Measurements from ENCODE around the gene BAMBI. TPM values are rescaled to one million over a fixed set of nuclear protein-coding genes. Genes with fewer than 3 reads are reported as not detected.

The BAMBI gene
- total RNA-seq, 1 donor from 2014 or later = 10.9 TPM

- Mint-ChIP-seq H3K36me3 (ENCODE audit: low read depth) (no peaks in the 10 kb centered on the region), H3K27ac (ENCODE audit: unreplicated experiment) (no peak overlapping the region), H3K4me1 (ENCODE audit: low read depth) (peaks cover 28% of the 10 kb centered on the region), H3K4me3 (ENCODE audit: unreplicated experiment) (no peak overlapping the region), H3K27me3 (ENCODE audit: low read depth) (peaks cover 2% of the 10 kb centered on the region), H3K9me3 (ENCODE audit: low read depth) (no peaks in the 10 kb centered on the region)
- TF ChIP-seq, protein P1, sequence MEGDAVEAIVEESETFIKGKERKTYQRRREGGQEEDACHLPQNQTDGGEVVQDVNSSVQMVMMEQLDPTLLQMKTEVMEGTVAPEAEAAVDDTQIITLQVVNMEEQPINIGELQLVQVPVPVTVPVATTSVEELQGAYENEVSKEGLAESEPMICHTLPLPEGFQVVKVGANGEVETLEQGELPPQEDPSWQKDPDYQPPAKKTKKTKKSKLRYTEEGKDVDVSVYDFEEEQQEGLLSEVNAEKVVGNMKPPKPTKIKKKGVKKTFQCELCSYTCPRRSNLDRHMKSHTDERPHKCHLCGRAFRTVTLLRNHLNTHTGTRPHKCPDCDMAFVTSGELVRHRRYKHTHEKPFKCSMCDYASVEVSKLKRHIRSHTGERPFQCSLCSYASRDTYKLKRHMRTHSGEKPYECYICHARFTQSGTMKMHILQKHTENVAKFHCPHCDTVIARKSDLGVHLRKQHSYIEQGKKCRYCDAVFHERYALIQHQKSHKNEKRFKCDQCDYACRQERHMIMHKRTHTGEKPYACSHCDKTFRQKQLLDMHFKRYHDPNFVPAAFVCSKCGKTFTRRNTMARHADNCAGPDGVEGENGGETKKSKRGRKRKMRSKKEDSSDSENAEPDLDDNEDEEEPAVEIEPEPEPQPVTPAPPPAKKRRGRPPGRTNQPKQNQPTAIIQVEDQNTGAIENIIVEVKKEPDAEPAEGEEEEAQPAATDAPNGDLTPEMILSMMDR (IDR thresholded peaks at IDR 0.05) = no peak
- no peak for DNase-seq (ENCODE audit: low spot score)
Observed at GRCh38 chr10:28666751-28667467, 10.4 kb upstream of the BAMBI start.

GRCh38 chr10:28668363-28669226 lies 8.7 kb upstream of the BAMBI start:
- Mint-ChIP-seq H3K4me1 (ENCODE audit: low read depth) (peaks cover 25% of the 10 kb centered on the region), H3K9me3 (ENCODE audit: low read depth) (no peaks in the 10 kb centered on the region), H3K27me3 (ENCODE audit: low read depth) (peaks cover 2% of the 10 kb centered on the region), H3K27ac (ENCODE audit: unreplicated experiment) (peak overlapping the region; percentile 12), H3K4me3 (ENCODE audit: unreplicated experiment) (peak overlapping the region; percentile 84), H3K36me3 (ENCODE audit: low read depth) (no peaks in the 10 kb centered on the region)
- TF ChIP-seq, protein P1 (IDR thresholded peaks at IDR 0.05) = peak; percentile 14
- no peak for DNase-seq (ENCODE audit: low spot score)

GRCh38 chr10:28669227-28670173 lies 7.8 kb upstream of the BAMBI start:
- DNase-seq (ENCODE audit: low spot score) = no peak
- H3K36me3 Mint-ChIP-seq (ENCODE audit: low read depth) = no peaks in the 10 kb centered on the region
- peaks cover 4% of the 10 kb centered on the region for H3K27me3 Mint-ChIP-seq (ENCODE audit: low read depth)
- H3K27ac Mint-ChIP-seq (ENCODE audit: unreplicated experiment) = no peak overlapping the region
- peak overlapping the region; percentile 84 for H3K4me3 Mint-ChIP-seq (ENCODE audit: unreplicated experiment)
- H3K9me3 Mint-ChIP-seq (ENCODE audit: low read depth) = no peaks in the 10 kb centered on the region
- peaks cover 16% of the 10 kb centered on the region for H3K4me1 Mint-ChIP-seq (ENCODE audit: low read depth)
- TF ChIP-seq, protein P1 (IDR thresholded peaks at IDR 0.05) = no peak

- Mint-ChIP-seq H3K36me3 (ENCODE audit: low read depth) (no peaks in the 10 kb centered on the region), H3K4me1 (ENCODE audit: low read depth) (peaks cover 23% of the 10 kb centered on the region), H3K9me3 (ENCODE audit: low read depth) (no peaks in the 10 kb centered on the region), H3K4me3 (ENCODE audit: unreplicated experiment) (no peak overlapping the region), H3K27ac (ENCODE audit: unreplicated experiment) (no peak overlapping the region), H3K27me3 (ENCODE audit: low read depth) (peaks cover 10% of the 10 kb centered on the region)
- TF ChIP-seq, protein P1 (IDR thresholded peaks at IDR 0.05) = no peak
- no peak for DNase-seq (ENCODE audit: low spot score)
Observed at GRCh38 chr10:28674782-28675181, 2.5 kb upstream of the BAMBI start.

Measured in chondrocyte (in vitro differentiated cells).